ENCODE results near the gene DENND6B.

- TF ChIP-seq, protein P1, sequence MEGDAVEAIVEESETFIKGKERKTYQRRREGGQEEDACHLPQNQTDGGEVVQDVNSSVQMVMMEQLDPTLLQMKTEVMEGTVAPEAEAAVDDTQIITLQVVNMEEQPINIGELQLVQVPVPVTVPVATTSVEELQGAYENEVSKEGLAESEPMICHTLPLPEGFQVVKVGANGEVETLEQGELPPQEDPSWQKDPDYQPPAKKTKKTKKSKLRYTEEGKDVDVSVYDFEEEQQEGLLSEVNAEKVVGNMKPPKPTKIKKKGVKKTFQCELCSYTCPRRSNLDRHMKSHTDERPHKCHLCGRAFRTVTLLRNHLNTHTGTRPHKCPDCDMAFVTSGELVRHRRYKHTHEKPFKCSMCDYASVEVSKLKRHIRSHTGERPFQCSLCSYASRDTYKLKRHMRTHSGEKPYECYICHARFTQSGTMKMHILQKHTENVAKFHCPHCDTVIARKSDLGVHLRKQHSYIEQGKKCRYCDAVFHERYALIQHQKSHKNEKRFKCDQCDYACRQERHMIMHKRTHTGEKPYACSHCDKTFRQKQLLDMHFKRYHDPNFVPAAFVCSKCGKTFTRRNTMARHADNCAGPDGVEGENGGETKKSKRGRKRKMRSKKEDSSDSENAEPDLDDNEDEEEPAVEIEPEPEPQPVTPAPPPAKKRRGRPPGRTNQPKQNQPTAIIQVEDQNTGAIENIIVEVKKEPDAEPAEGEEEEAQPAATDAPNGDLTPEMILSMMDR (IDR thresholded peaks at IDR 0.05 in 2 of 3, conservative IDR thresholded peaks at IDR 0.05 in 1 of 3; ENCODE audit: borderline replicate concordance in 1 of 3, insufficient read depth in 1 of 3, low read depth in 2 of 3, low read length in 2 of 3), result no peak
- TF ChIP-seq POLR2AphosphoS5 (IDR thresholded peaks at IDR 0.05; ENCODE audit: low read depth, low read length) (no peak), SRF (IDR thresholded peaks at IDR 0.05; ENCODE audit: low read depth) (no peak), ZNF274 (IDR thresholded peaks at IDR 0.05; ENCODE audit: low read depth, low read length) (no peak), POLR2A (IDR thresholded peaks at IDR 0.05; ENCODE audit: borderline replicate concordance, extremely low read depth, insufficient read depth, insufficient read length) (no peak), JUND (IDR thresholded peaks at IDR 0.05) (no peak), ATF3 (IDR thresholded peaks at IDR 0.05) (no peak), SP1 (IDR thresholded peaks at IDR 0.05; ENCODE audit: low read depth) (no peak), EZH2 (IDR thresholded peaks at IDR 0.05) (no peak)
- TF ChIP-seq, protein P2, sequence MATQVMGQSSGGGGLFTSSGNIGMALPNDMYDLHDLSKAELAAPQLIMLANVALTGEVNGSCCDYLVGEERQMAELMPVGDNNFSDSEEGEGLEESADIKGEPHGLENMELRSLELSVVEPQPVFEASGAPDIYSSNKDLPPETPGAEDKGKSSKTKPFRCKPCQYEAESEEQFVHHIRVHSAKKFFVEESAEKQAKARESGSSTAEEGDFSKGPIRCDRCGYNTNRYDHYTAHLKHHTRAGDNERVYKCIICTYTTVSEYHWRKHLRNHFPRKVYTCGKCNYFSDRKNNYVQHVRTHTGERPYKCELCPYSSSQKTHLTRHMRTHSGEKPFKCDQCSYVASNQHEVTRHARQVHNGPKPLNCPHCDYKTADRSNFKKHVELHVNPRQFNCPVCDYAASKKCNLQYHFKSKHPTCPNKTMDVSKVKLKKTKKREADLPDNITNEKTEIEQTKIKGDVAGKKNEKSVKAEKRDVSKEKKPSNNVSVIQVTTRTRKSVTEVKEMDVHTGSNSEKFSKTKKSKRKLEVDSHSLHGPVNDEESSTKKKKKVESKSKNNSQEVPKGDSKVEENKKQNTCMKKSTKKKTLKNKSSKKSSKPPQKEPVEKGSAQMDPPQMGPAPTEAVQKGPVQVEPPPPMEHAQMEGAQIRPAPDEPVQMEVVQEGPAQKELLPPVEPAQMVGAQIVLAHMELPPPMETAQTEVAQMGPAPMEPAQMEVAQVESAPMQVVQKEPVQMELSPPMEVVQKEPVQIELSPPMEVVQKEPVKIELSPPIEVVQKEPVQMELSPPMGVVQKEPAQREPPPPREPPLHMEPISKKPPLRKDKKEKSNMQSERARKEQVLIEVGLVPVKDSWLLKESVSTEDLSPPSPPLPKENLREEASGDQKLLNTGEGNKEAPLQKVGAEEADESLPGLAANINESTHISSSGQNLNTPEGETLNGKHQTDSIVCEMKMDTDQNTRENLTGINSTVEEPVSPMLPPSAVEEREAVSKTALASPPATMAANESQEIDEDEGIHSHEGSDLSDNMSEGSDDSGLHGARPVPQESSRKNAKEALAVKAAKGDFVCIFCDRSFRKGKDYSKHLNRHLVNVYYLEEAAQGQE (IDR thresholded peaks at IDR 0.05; ENCODE audit: low read depth), result no peak
These were observed 40.5 kb downstream of the DENND6B start for GRCh38 chr22:50286275-50286674.
